ENCODE data around the gene PHC2.
"Not testable (repeated sequence)": the region's sequence is repeated elsewhere in the genome, so short reads cannot be mapped to it uniquely, and the experiment has no call there.

Gene PHC2

GRCh38 chr1:33319186-33319948, 111.5 kb downstream of the PHC2 start:
- no peak for TF ChIP-seq ZNF274 (IDR thresholded peaks at IDR 0.05; ENCODE audit: low read depth, low read length)
- H3K4me3 ChIP-seq (ENCODE audit: low read length) = no peak overlapping the region

DNA sequence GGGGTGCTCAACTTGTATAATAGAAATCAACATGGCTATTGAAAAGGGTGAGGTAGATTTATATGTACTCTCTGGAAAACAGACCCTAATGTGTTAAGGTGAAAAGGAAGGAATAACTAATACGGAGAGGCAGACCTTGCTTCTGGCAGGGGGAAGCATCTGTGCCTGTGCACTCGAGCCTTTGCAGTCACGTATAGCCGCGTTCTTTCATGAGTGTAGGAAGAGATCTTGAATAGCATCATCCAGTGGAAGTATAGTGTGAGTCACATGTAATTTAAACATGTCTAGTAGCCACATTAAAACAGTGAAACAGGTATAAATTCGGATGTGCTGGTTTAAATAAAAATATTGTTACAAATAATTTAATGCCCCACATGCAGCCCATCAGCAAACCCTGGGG, 112.9 kb downstream of the PHC2 start:
- no peak for TF ChIP-seq ZNF274 (IDR thresholded peaks at IDR 0.05; ENCODE audit: low read depth, low read length)
- H3K4me3 ChIP-seq (ENCODE audit: low read length) = no peak overlapping the region

GRCh38 chr1:33317354-33317753, 113.5 kb downstream of the PHC2 start:
- TF ChIP-seq ZNF274 (IDR thresholded peaks at IDR 0.05; ENCODE audit: low read depth, low read length) = no peak
- H3K4me3 ChIP-seq (ENCODE audit: low read length) = no peak overlapping the region

GRCh38 chr1:33316601-33317000, 114.3 kb downstream of the PHC2 start:
- TF ChIP-seq ZNF274 (IDR thresholded peaks at IDR 0.05; ENCODE audit: low read depth, low read length) = no peak
- H3K4me3 ChIP-seq (ENCODE audit: low read length) = no peak overlapping the region

- H3K4me3 ChIP-seq (ENCODE audit: low read length) = no peak overlapping the region
Measured at GRCh38 chr1:33314416-33314815, 116.5 kb downstream of the PHC2 start.

GRCh38 chr1:33312413-33312749, 118.5 kb downstream of the PHC2 start:
- TF ChIP-seq ZNF274 (IDR thresholded peaks at IDR 0.05; ENCODE audit: low read depth, low read length) = no peak

More at GRCh38 chr1:33314416-33314815, 116.5 kb downstream of the PHC2 start:
- no peak for TF ChIP-seq ZNF274 (IDR thresholded peaks at IDR 0.05; ENCODE audit: low read depth, low read length)

GRCh38 chr1:33311706-33312412, 119.0 kb downstream of the PHC2 start:
- no peak overlapping the region for H3K4me3 ChIP-seq (ENCODE audit: low read length)
- TF ChIP-seq ZNF274 (IDR thresholded peaks at IDR 0.05; ENCODE audit: low read depth, low read length) = no peak

More at GRCh38 chr1:33312413-33312749, 118.5 kb downstream of the PHC2 start:
- H3K4me3 ChIP-seq (ENCODE audit: low read length) = no peak overlapping the region

GRCh38 chr1:33310702-33311101, 120.2 kb downstream of the PHC2 start:
- no peak for TF ChIP-seq ZNF274 (IDR thresholded peaks at IDR 0.05; ENCODE audit: low read depth, low read length)
- no peak overlapping the region for H3K4me3 ChIP-seq (ENCODE audit: low read length)

GRCh38 chr1:33309351-33309750, 121.5 kb downstream of the PHC2 start:
- H3K4me3 ChIP-seq (ENCODE audit: low read length) = not testable (repeated sequence)

DNA sequence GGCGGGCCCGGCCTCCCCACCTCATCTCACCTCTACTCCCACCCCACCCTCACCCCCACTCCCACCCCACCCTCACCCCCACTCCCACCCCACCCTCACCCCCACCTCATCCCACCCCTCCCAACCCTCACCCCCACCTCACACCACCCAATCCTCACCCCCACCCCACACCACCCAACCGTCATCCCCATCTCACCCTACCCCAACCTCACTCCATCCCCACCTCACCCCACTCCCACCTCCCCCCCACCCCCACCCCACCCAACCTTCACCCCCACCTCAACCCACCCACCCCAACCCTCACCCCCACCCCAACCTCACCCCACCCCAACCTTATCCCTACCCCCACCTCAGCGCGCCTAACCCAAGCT, 123.4 kb downstream of the PHC2 start:
- TF ChIP-seq ZNF274 (IDR thresholded peaks at IDR 0.05; ENCODE audit: low read depth, low read length) = no peak
- H3K4me3 ChIP-seq (ENCODE audit: low read length) = no peak overlapping the region

DNA sequence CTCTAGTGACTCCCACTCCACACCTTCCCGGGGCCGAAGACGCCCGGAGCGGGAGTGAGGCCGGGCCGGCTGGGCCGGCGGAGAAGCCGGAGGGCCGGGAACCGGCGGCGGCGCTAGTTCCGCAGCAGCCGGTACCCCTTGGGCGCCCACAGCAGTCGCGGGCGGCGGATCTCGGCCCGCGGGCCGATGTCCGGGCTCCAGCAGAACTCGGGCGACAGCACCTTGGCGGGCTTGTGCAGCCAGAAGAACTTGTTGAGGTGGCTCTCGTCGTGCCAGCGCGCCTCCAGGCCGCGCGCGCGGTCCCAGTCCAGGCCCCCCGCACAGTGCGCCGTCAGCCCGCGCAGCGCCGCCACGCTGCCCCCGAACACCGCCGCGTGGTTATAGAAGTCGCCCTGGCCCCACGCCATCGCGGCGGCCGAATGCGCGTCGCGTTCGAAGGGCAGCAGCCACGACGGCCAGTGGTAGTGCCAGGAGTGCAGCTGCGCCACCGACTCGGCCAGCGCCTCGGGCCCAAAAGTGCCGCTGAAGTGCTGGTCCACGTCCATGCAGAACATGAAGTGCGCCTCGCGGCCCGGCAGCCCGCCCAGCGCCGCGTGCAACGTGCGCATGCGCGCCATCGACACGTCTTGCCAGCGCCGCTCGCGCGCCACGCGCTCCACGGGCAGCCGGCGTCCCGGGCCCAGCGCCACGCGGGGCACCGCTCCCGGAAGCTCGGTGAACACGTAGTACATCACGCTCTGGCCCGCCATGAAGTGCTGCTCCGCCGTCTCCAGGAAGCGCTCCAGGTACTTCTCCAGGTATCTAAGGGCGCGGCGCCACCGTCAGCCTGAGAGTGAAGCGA, 124.0 kb downstream of the PHC2 start:
- H3K4me3 ChIP-seq (ENCODE audit: low read length) = no peak overlapping the region
- TF ChIP-seq ZNF274 (IDR thresholded peaks at IDR 0.05; ENCODE audit: low read depth, low read length) = no peak

DNA sequence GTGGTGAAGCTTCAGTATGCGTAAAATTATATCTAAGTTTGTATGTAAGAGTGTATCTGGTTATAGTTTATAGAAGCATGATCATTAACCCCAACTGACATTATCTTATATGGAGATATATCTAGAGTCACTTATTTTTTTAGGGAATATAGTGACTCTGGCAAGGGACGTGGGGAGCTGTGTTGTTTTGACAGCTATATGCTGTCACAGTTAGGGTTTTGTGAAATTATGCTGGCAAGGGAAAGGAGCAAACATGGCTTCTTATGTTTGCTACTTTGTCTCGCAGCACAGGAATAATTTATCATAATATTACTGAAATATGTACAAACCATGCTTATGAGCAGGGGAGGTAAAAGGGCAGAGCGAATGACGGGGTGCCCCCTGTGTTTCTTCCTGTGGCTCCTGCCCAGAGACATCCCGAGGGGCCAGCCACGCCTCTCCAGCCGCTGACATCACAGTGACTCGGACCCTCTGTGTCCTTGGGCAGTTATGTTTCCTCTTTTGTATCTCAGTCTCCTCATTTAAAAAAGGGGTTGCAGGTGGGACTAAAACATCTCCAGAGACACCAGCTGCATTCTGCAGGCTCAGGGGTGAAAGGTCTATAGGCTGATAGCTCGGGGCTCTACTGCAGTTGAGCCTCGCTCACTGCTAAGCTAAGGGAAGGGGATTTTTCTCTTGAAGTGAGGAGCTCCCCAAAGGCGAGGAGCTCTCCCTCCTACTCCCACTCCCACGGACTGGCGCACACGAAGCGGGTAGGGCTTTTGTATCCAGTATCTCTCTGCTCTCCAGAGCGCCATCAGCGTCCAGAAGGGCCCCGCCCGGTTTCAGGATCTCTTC, 124.9 kb downstream of the PHC2 start:
- TF ChIP-seq ZNF274 (IDR thresholded peaks at IDR 0.05; ENCODE audit: low read depth, low read length) = no peak
- no peak overlapping the region for H3K4me3 ChIP-seq (ENCODE audit: low read length)

DNA sequence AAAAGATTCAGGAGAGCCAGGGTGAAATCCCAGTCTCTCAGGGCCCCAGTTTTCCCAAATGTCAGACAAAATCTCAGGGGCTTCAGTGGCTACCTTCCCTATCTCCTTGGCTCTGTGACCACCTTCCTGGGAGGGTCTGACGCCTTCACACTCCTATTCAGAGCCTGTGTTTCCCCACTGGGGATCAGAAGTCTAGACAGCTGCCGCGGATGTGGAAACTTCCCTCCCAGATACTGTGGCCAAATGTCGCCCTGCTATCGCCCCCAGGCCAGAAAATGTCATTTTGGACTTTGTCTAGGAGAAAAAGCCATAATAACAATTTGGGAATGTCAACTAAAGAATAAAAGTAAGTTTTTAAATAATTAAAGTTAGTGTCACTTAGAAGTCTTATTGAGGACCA, 125.9 kb downstream of the PHC2 start:
- H3K4me3 ChIP-seq (ENCODE audit: low read length) = no peak overlapping the region
- no peak for TF ChIP-seq ZNF274 (IDR thresholded peaks at IDR 0.05; ENCODE audit: low read depth, low read length)

DNA sequence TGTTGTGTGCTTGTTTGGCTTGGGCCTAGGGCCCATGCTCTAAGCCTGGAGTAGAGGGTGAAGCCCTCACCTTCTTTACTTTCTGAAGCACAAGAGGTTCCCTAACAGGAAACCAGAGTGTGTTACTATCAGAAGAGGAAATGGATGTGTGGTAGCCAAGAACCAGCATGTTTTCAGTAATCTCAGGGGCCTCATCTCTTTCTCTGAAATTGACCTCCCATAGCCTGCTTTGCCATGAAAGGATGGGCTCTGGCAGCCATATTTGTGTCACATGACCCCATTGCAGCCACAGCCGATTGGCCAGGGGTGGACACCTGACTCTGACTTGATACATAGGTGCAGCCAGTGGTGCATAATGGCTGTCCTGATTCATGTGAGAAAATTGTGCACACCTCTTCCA, 128.6 kb downstream of the PHC2 start:
- TF ChIP-seq ZNF274 (IDR thresholded peaks at IDR 0.05; ENCODE audit: low read depth, low read length) = no peak

More for the DNA sequence above, 128.6 kb downstream of the PHC2 start:
- no peak overlapping the region for H3K4me3 ChIP-seq (ENCODE audit: low read length)

Data from GM08714 (cell line).